ENCODE measurements around the gene E2F4. TPM values are rescaled to one million over a fixed set of nuclear protein-coding genes. Genes with fewer than 3 reads are reported as not detected.

The E2F4 gene
- total and polyA plus RNA-seq, 2 of the 13 experiments (the other 11 are each of a cell fraction or from before 2014, with no cell fraction given), result 84.8 to 91.2 TPM

GRCh38 chr16:67228905-67229304 lies 37.0 kb downstream of the E2F4 start (continued):
- TF ChIP-seq, protein P1, sequence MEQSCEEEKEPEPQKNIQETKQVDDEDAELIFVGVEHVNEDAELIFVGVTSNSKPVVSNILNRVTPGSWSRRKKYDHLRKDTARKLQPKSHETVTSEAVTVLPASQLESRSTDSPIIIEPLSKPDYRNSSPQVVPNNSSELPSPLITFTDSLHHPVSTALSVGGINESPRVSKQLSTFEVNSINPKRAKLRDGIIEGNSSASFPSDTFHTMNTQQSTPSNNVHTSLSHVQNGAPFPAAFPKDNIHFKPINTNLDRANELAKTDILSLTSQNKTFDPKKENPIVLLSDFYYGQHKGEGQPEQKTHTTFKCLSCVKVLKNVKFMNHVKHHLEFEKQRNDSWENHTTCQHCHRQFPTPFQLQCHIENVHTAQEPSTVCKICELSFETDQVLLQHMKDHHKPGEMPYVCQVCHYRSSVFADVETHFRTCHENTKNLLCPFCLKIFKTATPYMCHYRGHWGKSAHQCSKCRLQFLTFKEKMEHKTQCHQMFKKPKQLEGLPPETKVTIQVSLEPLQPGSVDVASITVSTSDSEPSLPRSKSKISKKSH (CRISPR knock-in tag; IDR thresholded peaks at IDR 0.05; ENCODE audit: borderline replicate concordance), result no peak
- TF ChIP-seq MTF2 (CRISPR knock-in tag; IDR thresholded peaks at IDR 0.05; ENCODE audit: borderline replicate concordance) (no peak), NAIF1 (CRISPR knock-in tag; IDR thresholded peaks at IDR 0.05; ENCODE audit: borderline replicate concordance) (no peak), TOE1 (CRISPR knock-in tag; IDR thresholded peaks at IDR 0.05) (no peak), ARNT (IDR thresholded peaks at IDR 0.05) (no peak), SP5 (CRISPR knock-in tag; IDR thresholded peaks at IDR 0.05; ENCODE audit: borderline replicate concordance, low read depth) (no peak), FOXK1 (CRISPR knock-in tag; IDR thresholded peaks at IDR 0.05; ENCODE audit: borderline replicate concordance, low read depth) (no peak), CBX2 (IDR thresholded peaks at IDR 0.05; ENCODE audit: low read depth, low read length) (no peak), CBX2 (CRISPR knock-in tag; IDR thresholded peaks at IDR 0.05; ENCODE audit: low read depth) (no peak), GRHL1 (CRISPR knock-in tag; conservative IDR thresholded peaks at IDR 0.05) (no peak), POGK (CRISPR knock-in tag; conservative IDR thresholded peaks at IDR 0.05) (no peak)
